HepG2 (cell line): ENCODE measurements around the gene DLG2. TPM values are rescaled to one million over a fixed set of nuclear protein-coding genes. Genes with fewer than 3 reads are reported as not detected.

Experiments used
- AHDC1 ChIP-seq: sonication (generic); formaldehyde crosslinking; IDR thresholded peaks from 2 replicates; pipeline ENCODE4 v1.5.1; 2020; ENCODE audit warnings: mild to moderate bottlenecking, missing genetic modification reagents, borderline replicate concordance
- ATM ChIP-seq: fragments of 450-650 bp; IDR thresholded peaks from 2 replicates; pipeline ENCODE4 v1.7.1; 2017; ENCODE audit warnings: mild to moderate bottlenecking, borderline replicate concordance
- HNRNPK ChIP-seq: fragments of 200-400 bp; formaldehyde crosslinking; IDR thresholded peaks from 2 replicates; pipeline ENCODE4 v1.6.1; 2018; ENCODE audit warnings: low read length, low read depth, moderate library complexity, mild to moderate bottlenecking; ENCODE audit not compliant: poor library complexity, severe bottlenecking
- PRDM15 ChIP-seq: sonication (generic); formaldehyde crosslinking; IDR thresholded peaks from 2 replicates; pipeline ENCODE4 v1.4.0; 2020; ENCODE audit warnings: missing genetic modification reagents
- REL ChIP-seq: sonication (generic); formaldehyde crosslinking; conservative IDR thresholded peaks from 2 replicates; pipeline ENCODE4 v1.8.0; 2022; ENCODE audit warnings: mild to moderate bottlenecking, missing genetic modification reagents, moderate library complexity
- RNF2 ChIP-seq: fragments of 450-650 bp; conservative IDR thresholded peaks from 2 replicates; pipeline ENCODE4 v1.6.1; 2016; ENCODE audit warnings: low read depth
- TBX2 ChIP-seq: sonication (generic); formaldehyde crosslinking; IDR thresholded peaks from 2 replicates; pipeline ENCODE4 v1.5.0; 2020; ENCODE audit warnings: missing genetic modification reagents, mild to moderate bottlenecking, borderline replicate concordance
- ZBED4 ChIP-seq: sonication (generic); formaldehyde crosslinking; IDR thresholded peaks from 2 replicates; pipeline ENCODE4 v1.4.0; 2020; ENCODE audit warnings: missing genetic modification reagents, borderline replicate concordance
- ZBTB2 ChIP-seq: sonication (generic); formaldehyde crosslinking; IDR thresholded peaks from 2 replicates; pipeline ENCODE4 v1.8.0; 2022; ENCODE audit warnings: low read depth, missing genetic modification reagents
- ZKSCAN5 ChIP-seq: sonication (generic); formaldehyde crosslinking; IDR thresholded peaks from 2 replicates; pipeline ENCODE4 v1.5.1; 2020; ENCODE audit warnings: mild to moderate bottlenecking, missing genetic modification reagents
- ZNF230 ChIP-seq: sonication (generic); formaldehyde crosslinking; IDR thresholded peaks from 2 replicates; pipeline ENCODE4 v1.4.0; 2020; ENCODE audit warnings: mild to moderate bottlenecking, missing genetic modification reagents
- polyA plus RNA-seq, 8 experiments: library from polyadenylated mRNA; depleted of rRNA in 3 of 8; stranded (reverse) in 7 of 8; unstranded in 1 of 8; fragments of >200 nt; fragmentation: Illumina TruSeq in 4 of 8; extraction: Trizol in 4 of 8; gene quantifications; 2 replicates each; pipeline versions ENCODE4 v1.2.1 to v1.2.3, GENCODE V29; 2011 to 2016; ENCODE audit warnings: low read depth in 4 of 8, missing spikeins in 1 of 8, mixed read lengths in 1 of 8; ENCODE audit not compliant: insufficient read depth in 1 of 8
- total RNA-seq, 5 experiments: library from RNA; depleted of rRNA; stranded (reverse); fragments of >200 nt; fragmentation: Illumina TruSeq; extraction: Trizol; gene quantifications; 2 replicates each; pipeline ENCODE4 v1.2.3, GENCODE V29; 2016; ENCODE audit warnings: low read depth in 1 of 5

Gene DLG2
- total and polyA plus RNA-seq, 2 of the 13 experiments (the other 11 are each of a cell fraction or from before 2014, with no cell fraction given): 0.46 to 1.0 TPM

- TF ChIP-seq AHDC1 (CRISPR knock-in tag): no peak
- TF ChIP-seq ZNF230 (CRISPR knock-in tag): no peak
- no peak for TF ChIP-seq REL
- no peak for TF ChIP-seq TBX2
- no peak for TF ChIP-seq HNRNPK
- no peak for TF ChIP-seq ZKSCAN5
- no peak for TF ChIP-seq PRDM15
- no peak for TF ChIP-seq RNF2
- TF ChIP-seq ZBED4: no peak
- TF ChIP-seq ATM: no peak
- TF ChIP-seq ZBTB2 (CRISPR knock-in tag): no peak
Measured at GRCh38 chr11:84819537-84819936, 807.6 kb downstream of the DLG2 start (continued).
